ENCODE data around the gene LIN52. TPM values are rescaled to one million over a fixed set of nuclear protein-coding genes. Genes with fewer than 3 reads are reported as not detected.

LIN52 gene
- total and polyA plus RNA-seq, 2 of the 8 experiments (the other 6 are each of a cell fraction or from before 2014, with no cell fraction given) = 6.8 to 11.6 TPM

GRCh38 chr14:74179856-74180255 lies 95.1 kb downstream of the LIN52 start:
- no peaks in the 10 kb centered on the region for H3K79me2 ChIP-seq (ENCODE audit: control insufficient read depth in 1 of 2, insufficient read depth in 2 of 2, low read length in 2 of 2)
- H2BK15ac ChIP-seq (ENCODE audit: low read length) = no peak overlapping the region
- no peak overlapping the region for H4K8ac ChIP-seq (ENCODE audit: extremely low read depth, insufficient read depth, low read length)
- no peak overlapping the region for H2BK12ac ChIP-seq (ENCODE audit: low read depth, low read length)
- no peak overlapping the region for H2AFZ ChIP-seq (ENCODE audit: low read length)
- no peak overlapping the region for H2BK5ac ChIP-seq (ENCODE audit: low read depth, low read length)
- FAIRE-seq (no peak), DNase-seq (ENCODE audit: low read depth in 1 of 2, low spot score in 2 of 2) (no peak)
- H3K4ac ChIP-seq (replicated peaks; ENCODE audit: insufficient read length, low read depth, low read length) = no peak overlapping the region
- no peaks in the 10 kb centered on the region for H3K79me1 ChIP-seq (ENCODE audit: low read depth, low read length)
- H2AK5ac ChIP-seq (ENCODE audit: low read depth, low read length) = no peak overlapping the region
- no peak overlapping the region for H3K23ac ChIP-seq (ENCODE audit: insufficient read length)
- H3K56ac ChIP-seq (replicated peaks; ENCODE audit: insufficient read length, low read depth, low read length) = no peak overlapping the region
- H4K91ac ChIP-seq (replicated peaks; ENCODE audit: insufficient read length, low read length) = no peak overlapping the region
- H3K9me3 ChIP-seq (ENCODE audit: insufficient read depth in 2 of 2, low read depth in 1 of 2, low read length in 1 of 2) = no peaks in the 10 kb centered on the region
- no peaks in the 10 kb centered on the region for H4K20me1 ChIP-seq (replicated peaks in 1 of 2; ENCODE audit: control insufficient read depth in 1 of 2, insufficient read depth in 2 of 2, low read length in 2 of 2)
- no peak overlapping the region for H3K18ac ChIP-seq (ENCODE audit: extremely low read depth, low read length)
- no peak overlapping the region for H3K4me2 ChIP-seq (ENCODE audit: insufficient read depth in 1 of 2, low read depth in 2 of 2, low read length in 2 of 2)
- H3K23me2 ChIP-seq (ENCODE audit: low read depth, low read length) = no peaks in the 10 kb centered on the region
- whole genome bisulfite sequencing, 2 experiments (ENCODE audit: extremely low coverage in 1 of 2, insufficient coverage in 1 of 2, insufficient read length in 1 of 2, insufficient replicate concordance in 2 of 2, low coverage in 1 of 2, low lambda C conversion rate in 2 of 2, missing lambda C conversion rate in 1 of 2) = 98% methylated on average over 3 of the region's 3 CpGs; no CpG with 5 or more reads in 1 of the 2 experiments
- H4K5ac ChIP-seq (ENCODE audit: insufficient read length, low read depth, low read length) = no peak overlapping the region
- no peaks in the 10 kb centered on the region for H3K4me1 ChIP-seq (replicated peaks in 1 of 4; ENCODE audit: control insufficient read depth in 3 of 4, insufficient read depth in 4 of 4, low read length in 3 of 4)
- no peak overlapping the region for H2BK120ac ChIP-seq (replicated peaks; ENCODE audit: low read depth, low read length)
- H2BK20ac ChIP-seq (ENCODE audit: low read length) = no peak overlapping the region
- H3K14ac ChIP-seq (ENCODE audit: insufficient read length) = no peak overlapping the region
- no peaks in the 10 kb centered on the region for H3K36me3 ChIP-seq (ENCODE audit: control insufficient read depth in 2 of 4, insufficient read depth in 4 of 4, low read length in 3 of 4)
- H3K4me3 ChIP-seq (ENCODE audit: extremely low read depth in 1 of 4, insufficient read depth in 2 of 4, low read depth in 3 of 4, low read length in 4 of 4) = no peak overlapping the region
- POLR2A ChIA-PET (ENCODE audit: partially characterized antibody) = no interaction called here
- H3K27ac ChIP-seq (ENCODE audit: low read depth, low read length) = no peak overlapping the region
- no peak overlapping the region for H3K9ac ChIP-seq (replicated peaks in 1 of 4; ENCODE audit: extremely low read depth in 1 of 4, low read depth in 3 of 4, low read length in 3 of 4)
- CTCF ChIA-PET (ENCODE audit: partially characterized antibody) = interaction anchor here (0.6 to 1.9 kb wide), 3 partner anchors 10 to 164 kb away, joined by 3 to 5 read pairs (median 4); no protein-coding TSS in a partner anchor
- no peaks in the 10 kb centered on the region for H3K27me3 ChIP-seq (replicated peaks in 1 of 4; ENCODE audit: control insufficient read depth in 3 of 4, extremely low read depth in 1 of 4, insufficient read depth in 3 of 4, low read length in 3 of 4)
- TF ChIP-seq ATF2 (IDR thresholded peaks at IDR 0.05; ENCODE audit: low read length) = no peak
- no peak for TF ChIP-seq HDAC2 (IDR thresholded peaks at IDR 0.05; ENCODE audit: borderline replicate concordance in 1 of 2, low read depth in 2 of 2, low read length in 2 of 2)
- TF ChIP-seq CEBPB (IDR thresholded peaks at IDR 0.05; ENCODE audit: low read depth, low read length) = no peak
- no peak for TF ChIP-seq TAF1 (IDR thresholded peaks at IDR 0.05; ENCODE audit: low read depth, low read length)
- no peak for TF ChIP-seq RAD21 (IDR thresholded peaks at IDR 0.05 in 1 of 2, conservative IDR thresholded peaks at IDR 0.05 in 1 of 2; ENCODE audit: low read depth in 2 of 2, low read length in 2 of 2)
- no peak for TF ChIP-seq CREB1 (IDR thresholded peaks at IDR 0.05)
- no peak for TF ChIP-seq ZNF274 (IDR thresholded peaks at IDR 0.05; ENCODE audit: borderline replicate concordance, extremely low read depth, low read length)
- TF ChIP-seq CTBP2 (IDR thresholded peaks at IDR 0.05; ENCODE audit: borderline replicate concordance, insufficient read depth, insufficient read length, low read length) = no peak
- TF ChIP-seq GABPA (IDR thresholded peaks at IDR 0.05; ENCODE audit: borderline replicate concordance, insufficient read depth, low read length) = no peak
- no peak for TF ChIP-seq POU5F1 (IDR thresholded peaks at IDR 0.05; ENCODE audit: low read depth, low read length)
- no peak for TF ChIP-seq USF2 (IDR thresholded peaks at IDR 0.05; ENCODE audit: low read length)

Data from H1 (cell line).